ENCODE data around the gene RIN1. TPM values are rescaled to one million over a fixed set of nuclear protein-coding genes. Genes with fewer than 3 reads are reported as not detected.

RIN1 gene
- total and polyA plus RNA-seq, 2 of the 13 experiments (the other 11 are each of a cell fraction or from before 2014, with no cell fraction given) = 2.4 to 4.1 TPM

- peaks cover 5 to 23% of the 10 kb centered on the region in 2 experiments; a peak in 4 of 5 replicates for H3K36me3 ChIP-seq (replicated peaks in 1 of 2; ENCODE audit: control insufficient read depth in 1 of 2, insufficient read depth in 2 of 2, low read length in 2 of 2)
- H3K27ac ChIP-seq (ENCODE audit: extremely low read length, insufficient read depth, low read length) = no peak overlapping the region
- H3K9me3 ChIP-seq (ENCODE audit: low read length) = no peaks in the 10 kb centered on the region
- TF ChIP-seq, protein P1, sequence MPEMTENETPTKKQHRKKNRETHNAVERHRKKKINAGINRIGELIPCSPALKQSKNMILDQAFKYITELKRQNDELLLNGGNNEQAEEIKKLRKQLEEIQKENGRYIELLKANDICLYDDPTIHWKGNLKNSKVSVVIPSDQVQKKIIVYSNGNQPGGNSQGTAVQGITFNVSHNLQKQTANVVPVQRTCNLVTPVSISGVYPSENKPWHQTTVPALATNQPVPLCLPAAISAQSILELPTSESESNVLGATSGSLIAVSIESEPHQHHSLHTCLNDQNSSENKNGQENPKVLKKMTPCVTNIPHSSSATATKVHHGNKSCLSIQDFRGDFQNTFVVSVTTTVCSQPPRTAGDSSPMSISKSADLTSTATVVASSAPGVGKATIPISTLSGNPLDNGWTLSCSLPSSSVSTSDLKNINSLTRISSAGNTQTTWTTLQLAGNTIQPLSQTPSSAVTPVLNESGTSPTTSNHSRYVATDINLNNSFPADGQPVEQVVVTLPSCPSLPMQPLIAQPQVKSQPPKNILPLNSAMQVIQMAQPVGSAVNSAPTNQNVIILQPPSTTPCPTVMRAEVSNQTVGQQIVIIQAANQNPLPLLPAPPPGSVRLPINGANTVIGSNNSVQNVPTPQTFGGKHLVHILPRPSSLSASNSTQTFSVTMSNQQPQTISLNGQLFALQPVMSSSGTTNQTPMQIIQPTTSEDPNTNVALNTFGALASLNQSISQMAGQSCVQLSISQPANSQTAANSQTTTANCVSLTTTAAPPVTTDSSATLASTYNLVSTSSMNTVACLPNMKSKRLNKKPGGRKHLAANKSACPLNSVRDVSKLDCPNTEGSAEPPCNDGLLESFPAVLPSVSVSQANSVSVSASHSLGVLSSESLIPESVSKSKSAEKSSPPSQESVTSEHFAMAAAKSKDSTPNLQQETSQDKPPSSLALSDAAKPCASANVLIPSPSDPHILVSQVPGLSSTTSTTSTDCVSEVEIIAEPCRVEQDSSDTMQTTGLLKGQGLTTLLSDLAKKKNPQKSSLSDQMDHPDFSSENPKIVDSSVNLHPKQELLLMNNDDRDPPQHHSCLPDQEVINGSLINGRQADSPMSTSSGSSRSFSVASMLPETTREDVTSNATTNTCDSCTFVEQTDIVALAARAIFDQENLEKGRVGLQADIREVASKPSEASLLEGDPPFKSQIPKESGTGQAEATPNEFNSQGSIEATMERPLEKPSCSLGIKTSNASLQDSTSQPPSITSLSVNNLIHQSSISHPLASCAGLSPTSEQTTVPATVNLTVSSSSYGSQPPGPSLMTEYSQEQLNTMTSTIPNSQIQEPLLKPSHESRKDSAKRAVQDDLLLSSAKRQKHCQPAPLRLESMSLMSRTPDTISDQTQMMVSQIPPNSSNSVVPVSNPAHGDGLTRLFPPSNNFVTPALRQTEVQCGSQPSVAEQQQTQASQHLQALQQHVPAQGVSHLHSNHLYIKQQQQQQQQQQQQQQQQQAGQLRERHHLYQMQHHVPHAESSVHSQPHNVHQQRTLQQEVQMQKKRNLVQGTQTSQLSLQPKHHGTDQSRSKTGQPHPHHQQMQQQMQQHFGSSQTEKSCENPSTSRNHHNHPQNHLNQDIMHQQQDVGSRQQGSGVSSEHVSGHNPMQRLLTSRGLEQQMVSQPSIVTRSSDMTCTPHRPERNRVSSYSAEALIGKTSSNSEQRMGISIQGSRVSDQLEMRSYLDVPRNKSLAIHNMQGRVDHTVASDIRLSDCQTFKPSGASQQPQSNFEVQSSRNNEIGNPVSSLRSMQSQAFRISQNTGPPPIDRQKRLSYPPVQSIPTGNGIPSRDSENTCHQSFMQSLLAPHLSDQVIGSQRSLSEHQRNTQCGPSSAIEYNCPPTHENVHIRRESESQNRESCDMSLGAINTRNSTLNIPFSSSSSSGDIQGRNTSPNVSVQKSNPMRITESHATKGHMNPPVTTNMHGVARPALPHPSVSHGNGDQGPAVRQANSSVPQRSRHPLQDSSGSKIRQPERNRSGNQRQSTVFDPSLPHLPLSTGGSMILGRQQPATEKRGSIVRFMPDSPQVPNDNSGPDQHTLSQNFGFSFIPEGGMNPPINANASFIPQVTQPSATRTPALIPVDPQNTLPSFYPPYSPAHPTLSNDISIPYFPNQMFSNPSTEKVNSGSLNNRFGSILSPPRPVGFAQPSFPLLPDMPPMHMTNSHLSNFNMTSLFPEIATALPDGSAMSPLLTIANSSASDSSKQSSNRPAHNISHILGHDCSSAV (CRISPR knock-in tag; IDR thresholded peaks at IDR 0.05; ENCODE audit: borderline replicate concordance) = no peak
- TF ChIP-seq, protein P2, sequence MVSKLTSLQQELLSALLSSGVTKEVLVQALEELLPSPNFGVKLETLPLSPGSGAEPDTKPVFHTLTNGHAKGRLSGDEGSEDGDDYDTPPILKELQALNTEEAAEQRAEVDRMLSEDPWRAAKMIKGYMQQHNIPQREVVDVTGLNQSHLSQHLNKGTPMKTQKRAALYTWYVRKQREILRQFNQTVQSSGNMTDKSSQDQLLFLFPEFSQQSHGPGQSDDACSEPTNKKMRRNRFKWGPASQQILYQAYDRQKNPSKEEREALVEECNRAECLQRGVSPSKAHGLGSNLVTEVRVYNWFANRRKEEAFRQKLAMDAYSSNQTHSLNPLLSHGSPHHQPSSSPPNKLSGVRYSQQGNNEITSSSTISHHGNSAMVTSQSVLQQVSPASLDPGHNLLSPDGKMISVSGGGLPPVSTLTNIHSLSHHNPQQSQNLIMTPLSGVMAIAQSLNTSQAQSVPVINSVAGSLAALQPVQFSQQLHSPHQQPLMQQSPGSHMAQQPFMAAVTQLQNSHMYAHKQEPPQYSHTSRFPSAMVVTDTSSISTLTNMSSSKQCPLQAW (CRISPR knock-in tag; IDR thresholded peaks at IDR 0.05) = no peak
- TF ChIP-seq ZNF260 (CRISPR knock-in tag; IDR thresholded peaks at IDR 0.05; ENCODE audit: borderline replicate concordance, low read depth) = no peak
- peak; percentile 31 for TF ChIP-seq AGO2 (optimal IDR thresholded peaks at IDR 0.05; ENCODE audit: low read depth, low read length)
- peaks cover 57% of the 10 kb centered on the region for H3K4me1 ChIP-seq (ENCODE audit: insufficient read depth, low read length)
- ChIA-PET CTCF (ENCODE audit: low intra/inter-chr PET ratio, low total read pairs) (no interaction called here), POLR2A (interaction anchor here (5.7 kb wide), 1 partner anchor 25 kb away, joined by 121 read pairs; no protein-coding TSS in a partner anchor)
- H3K27me3 ChIP-seq (ENCODE audit: control insufficient read depth in 1 of 2, insufficient read depth in 2 of 2, low read length in 2 of 2) = peaks cover 0 to 6% of the 10 kb centered on the region in 2 experiments; a peak in 1 of 5 replicates
- BruUV-seq (replicated peaks) = no TSS peak
- H3K4me3 ChIP-seq (replicated peaks in 1 of 3; ENCODE audit: insufficient read depth in 1 of 3, low read depth in 2 of 3, low read length in 3 of 3) = 0 out of 6 replicates have a peak overlapping the region, but pooled peaks of 1 of the 3 experiments have one; percentile 95
- intact Hi-C loops (cut with micrococcal nuclease; ENCODE audit: unreplicated experiment) = no loop called here
- ATAC-seq (no peak), FAIRE-seq (no peak), DNase-seq (ENCODE audit: low spot score) (no peak)
- no peak overlapping the region for H3K9ac ChIP-seq (ENCODE audit: insufficient read depth, low read depth, low read length)
- H2AFZ ChIP-seq (ENCODE audit: low read length) = no peak overlapping the region
- H3K4me2 ChIP-seq (ENCODE audit: low read depth, low read length) = peak overlapping the region; percentile 94; the same call in 1 of the 2 replicates
- H3K79me2 ChIP-seq (ENCODE audit: insufficient read depth, low read length) = peaks cover 29% of the 10 kb centered on the region
- WGBS (ENCODE audit: low lambda C conversion rate) = 100% methylated on average over 1 of the region's 5 CpGs
- in situ Hi-C loops (cut with HindIII; ENCODE audit: extremely low pct_ligation_motif_present, low pct_unique_long_range_greater_than_20kb) = no loop called here
- H4K20me1 ChIP-seq (ENCODE audit: insufficient read depth, low read length) = peaks cover 4% of the 10 kb centered on the region
Measured at GRCh38 chr11:66286699-66287098, 49.5 kb downstream of the RIN1 start.

Measured in HepG2 (cell line).